ENCODE measurements around the gene AHNAK. TPM values are rescaled to one million over a fixed set of nuclear protein-coding genes. Genes with fewer than 3 reads are reported as not detected.

Gene AHNAK
- total RNA-seq, 4 donors from 2014 or later = 374 to 1,261 (median 571) TPM

- Histone ChIP-seq H3K27ac (no peak overlapping the region), H3K27me3 (no peaks in the 10 kb centered on the region), H3K4me3 (no peak overlapping the region), H3K9me3 (no peaks in the 10 kb centered on the region), H3K36me3 (no peaks in the 10 kb centered on the region), H3K4me1 (no peaks in the 10 kb centered on the region)
- in situ Hi-C loops (cut with MboI; ENCODE audit: low sequenced_read_pairs in 4 of 4) (no loop called here), intact Hi-C loops (cut with DNase I; ENCODE audit: low total_unique reads) (no loop called here)
- no peak for DNase-seq
- TF ChIP-seq CTCF (IDR thresholded peaks at IDR 0.05 in 4 of 5, conservative IDR thresholded peaks at IDR 0.05 in 1 of 5) = no peak
- peak in 1 of 2 donors; percentile 21 for ATAC-seq
These were observed 87.5 kb downstream of the AHNAK start for GRCh38 chr11:62459080-62459479.

DNA sequence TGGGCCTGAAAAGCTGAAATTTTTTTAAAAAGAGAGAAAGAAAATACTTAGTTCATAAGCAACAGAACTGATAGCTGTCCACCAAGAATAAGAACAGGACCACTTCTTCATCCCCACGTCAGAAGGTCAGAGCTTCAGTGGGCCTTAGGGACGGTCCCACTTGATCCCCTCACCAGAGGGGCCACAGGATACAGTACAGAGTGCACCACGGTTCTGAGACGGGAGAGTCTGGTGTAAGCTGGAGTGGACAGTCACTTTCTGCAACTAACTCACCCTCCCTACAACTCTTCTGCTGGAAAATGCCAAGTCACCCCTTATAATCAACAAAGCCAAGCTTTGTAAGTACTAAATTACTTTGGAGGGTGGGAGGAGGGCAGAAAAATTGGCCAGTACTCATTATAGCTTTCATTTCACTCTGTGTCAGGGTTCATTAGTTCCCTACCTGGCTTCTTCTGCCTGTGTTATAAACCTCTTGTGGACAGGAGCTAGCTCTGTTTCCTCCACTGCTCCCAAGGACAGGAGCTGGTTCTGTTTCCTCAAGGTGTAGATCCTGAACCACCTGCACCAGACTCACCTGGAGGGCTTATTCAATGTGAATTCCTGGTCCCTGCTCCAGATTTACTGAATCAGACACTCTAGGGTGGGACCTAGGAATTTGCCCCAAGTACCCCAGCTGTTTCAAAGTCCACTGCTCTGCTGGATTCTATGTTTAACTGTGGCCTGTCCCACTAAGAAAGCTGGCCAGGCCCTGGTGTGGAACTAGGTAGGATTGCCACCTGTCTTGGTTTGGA, 88.2 kb downstream of the AHNAK start:
- intact Hi-C loops (cut with DNase I; ENCODE audit: low total_unique reads) = no loop called here
- no peaks in the 10 kb centered on the region for H3K27me3 ChIP-seq
- in situ Hi-C loops (cut with MboI; ENCODE audit: low sequenced_read_pairs in 4 of 4) = no loop called here
- H3K4me3 ChIP-seq = no peak overlapping the region
- DNase-seq (no peak), ATAC-seq (no peak)
- TF ChIP-seq CTCF (IDR thresholded peaks at IDR 0.05 in 4 of 5, conservative IDR thresholded peaks at IDR 0.05 in 1 of 5) (no peak), POLR2A (IDR thresholded peaks at IDR 0.05) (no peak)
- H3K36me3 ChIP-seq = no peaks in the 10 kb centered on the region
- no peaks in the 10 kb centered on the region for H3K4me1 ChIP-seq
- H3K9me3 ChIP-seq = no peaks in the 10 kb centered on the region
- H3K27ac ChIP-seq = no peak overlapping the region

GRCh38 chr11:62457478-62457877, 89.1 kb downstream of the AHNAK start:
- Histone ChIP-seq H3K36me3 (no peaks in the 10 kb centered on the region), H3K4me1 (no peaks in the 10 kb centered on the region), H3K27ac (no peak overlapping the region), H3K9me3 (no peaks in the 10 kb centered on the region), H3K27me3 (no peaks in the 10 kb centered on the region), H3K4me3 (no peak overlapping the region)
- intact Hi-C loops (cut with DNase I; ENCODE audit: low total_unique reads) (no loop called here), in situ Hi-C loops (cut with MboI; ENCODE audit: low sequenced_read_pairs in 4 of 4) (no loop called here)
- ATAC-seq (no peak), DNase-seq (no peak)
- TF ChIP-seq POLR2A (IDR thresholded peaks at IDR 0.05) (no peak), CTCF (IDR thresholded peaks at IDR 0.05 in 4 of 5, conservative IDR thresholded peaks at IDR 0.05 in 1 of 5) (no peak)

- no peaks in the 10 kb centered on the region for H3K4me1 ChIP-seq
- H3K27me3 ChIP-seq = no peaks in the 10 kb centered on the region
- no peaks in the 10 kb centered on the region for H3K36me3 ChIP-seq
- ATAC-seq (no peak), DNase-seq (no peak)
- intact Hi-C loops (cut with DNase I; ENCODE audit: low total_unique reads) = no loop called here
- TF ChIP-seq CTCF (IDR thresholded peaks at IDR 0.05 in 4 of 5, conservative IDR thresholded peaks at IDR 0.05 in 1 of 5) (no peak), POLR2A (IDR thresholded peaks at IDR 0.05) (no peak)
- H3K9me3 ChIP-seq = no peaks in the 10 kb centered on the region
- H3K27ac ChIP-seq = no peak overlapping the region
- in situ Hi-C loops (cut with MboI; ENCODE audit: low sequenced_read_pairs in 4 of 4) = no loop called here
- no peak overlapping the region for H3K4me3 ChIP-seq
These were observed 90.0 kb downstream of the AHNAK start for GRCh38 chr11:62456630-62457029.
